HL-60 (cell line): Measurements from ENCODE around the gene ELMO1.

Experiments used
- DNase-seq, 2 experiments: peaks; one replicate each; pipeline ENCODE4 v3.0.0-alpha.2; 2010 to 2020; ENCODE audit warnings: low read depth in 1 of 2, low spot score in 1 of 2
- H3K27ac ChIP-seq: fragments of 250-450 bp; sonication (Bioruptor Pico); replicated peaks from 2 replicates; pipeline ENCODE4 v1.5.1; 2020; ENCODE audit warnings: mild to moderate bottlenecking, moderate library complexity
- H3K27me3 ChIP-seq: fragments of 250-450 bp; sonication (Bioruptor Pico); 2 replicates; pipeline ENCODE4 v1.5.1; 2021; ENCODE audit warnings: mild to moderate bottlenecking, moderate library complexity; ENCODE audit not compliant: insufficient read depth, poor library complexity, severe bottlenecking
- H3K4me3 ChIP-seq: replicated peaks from 2 replicates; pipeline ENCODE4 v1.5.1; 2011; ENCODE audit warnings: mild to moderate bottlenecking, control low read depth, low read length; ENCODE audit not compliant: insufficient read depth
- CTCF ChIP-seq: IDR thresholded peaks from one replicate; pipeline ENCODE4 v1.5.1; 2011; ENCODE audit warnings: low read length, control low read depth, inconsistent platforms; ENCODE audit not compliant: insufficient read depth
- GABPA ChIP-seq: IDR thresholded peaks from 2 replicates; pipeline ENCODE4 v1.6.1; 2012; ENCODE audit warnings: low read depth
- POLR2AphosphoS5 ChIP-seq: IDR thresholded peaks from 2 replicates; pipeline ENCODE4 v1.6.1; 2012; ENCODE audit warnings: low read depth
- REST ChIP-seq: IDR thresholded peaks from 2 replicates; pipeline ENCODE4 v1.6.1; 2012; ENCODE audit warnings: low read depth; ENCODE audit not compliant: insufficient replicate concordance
- SPI1 ChIP-seq: IDR thresholded peaks from 2 replicates; pipeline ENCODE4 v1.6.1; 2012; ENCODE audit warnings: low read depth, mild to moderate bottlenecking, borderline replicate concordance

Gene ELMO1

GRCh38 chr7:37235813-37236212 is 212.9 kb downstream of the ELMO1 start:
- no peak for DNase-seq
- no peak overlapping the region for H3K27ac ChIP-seq
- no peak overlapping the region for H3K4me3 ChIP-seq
- H3K27me3 ChIP-seq = no peaks in the 10 kb centered on the region
- TF ChIP-seq CTCF = no peak
- no peak for TF ChIP-seq GABPA

- H3K27ac ChIP-seq = no peak overlapping the region
- H3K27me3 ChIP-seq = no peaks in the 10 kb centered on the region
- DNase-seq = peak in 1 of 2 experiments; percentile 14
- no peak overlapping the region for H3K4me3 ChIP-seq
- TF ChIP-seq POLR2AphosphoS5 (no peak), REST (no peak), CTCF (no peak), GABPA (no peak), SPI1 (no peak)
Measured at GRCh38 chr7:37234928-37235327, 213.7 kb downstream of the ELMO1 start.

GRCh38 chr7:37234334-37234733 is 214.3 kb downstream of the ELMO1 start:
- TF ChIP-seq GABPA (no peak), SPI1 (peak; percentile 29; the same call in 1 of the 2 replicates)
- H3K27ac ChIP-seq = no peak overlapping the region
- no peaks in the 10 kb centered on the region for H3K27me3 ChIP-seq
- no peak for DNase-seq
- no peak overlapping the region for H3K4me3 ChIP-seq

- Histone ChIP-seq H3K4me3 (no peak overlapping the region), H3K27me3 (no peaks in the 10 kb centered on the region), H3K27ac (no peak overlapping the region)
- DNase-seq = no peak
- TF ChIP-seq GABPA (no peak), CTCF (no peak), SPI1 (no peak), REST (no peak), POLR2AphosphoS5 (no peak)
Measured at GRCh38 chr7:37231613-37232012, 217.1 kb downstream of the ELMO1 start.
